MM.1S (cell line): ENCODE results near the gene CALML3.
A peak's percentile ranks its signal among the peaks of the same experiment; 100 is the strongest.

ENCODE experiments used
- DNase-seq: peaks from one replicate; pipeline ENCODE4 v3.0.0-alpha.2; 2015
- H2AFZ ChIP-seq: fragments of 300-600 bp; sonication (generic); 2 replicates; pipeline ENCODE4 v1.6.0; 2016; ENCODE audit warnings: antibody characterized with exemption, low read length
- H3F3A ChIP-seq: fragments of 300-600 bp; sonication (generic); 2 replicates; pipeline ENCODE4 v1.6.1; 2016; ENCODE audit warnings: mild to moderate bottlenecking, antibody characterized with exemption, low read length, moderate library complexity, mixed read lengths; ENCODE audit not compliant: insufficient read depth
- H3K27ac ChIP-seq: fragments of 300-600 bp; sonication (generic); 2 replicates; pipeline ENCODE4 v1.5.1; 2016; ENCODE audit warnings: mild to moderate bottlenecking, low read length
- H3K27me3 ChIP-seq: fragments of 300-600 bp; sonication (generic); replicated peaks from 2 replicates; pipeline ENCODE4 v1.6.0; 2016; ENCODE audit warnings: low read length; ENCODE audit not compliant: insufficient read depth
- H3K36me3 ChIP-seq: fragments of 300-600 bp; sonication (generic); replicated peaks from 2 replicates; pipeline ENCODE4 v1.6.1; 2016; ENCODE audit warnings: mild to moderate bottlenecking, low read length, mixed read lengths; ENCODE audit not compliant: insufficient read depth
- H3K4me1 ChIP-seq: fragments of 300-600 bp; sonication (generic); 2 replicates; pipeline ENCODE4 v1.6.1; 2016; ENCODE audit warnings: low read length, mixed read lengths
- H3K4me2 ChIP-seq: fragments of 300-600 bp; sonication (generic); 2 replicates; pipeline ENCODE4 v1.6.0; 2016; ENCODE audit warnings: low read depth, low read length
- H3K4me3 ChIP-seq: fragments of 300-600 bp; sonication (generic); 2 replicates; pipeline ENCODE4 v1.5.1; 2016; ENCODE audit warnings: low read length, mixed read lengths
- H3K79me2 ChIP-seq: fragments of 300-600 bp; sonication (generic); 2 replicates; pipeline ENCODE4 v1.6.1; 2016; ENCODE audit warnings: mixed run types, low read length, mixed read lengths
- H3K9ac ChIP-seq: fragments of 300-600 bp; sonication (generic); 2 replicates; pipeline ENCODE4 v1.6.1; 2016; ENCODE audit warnings: low read length, mixed read lengths
- H3K9me2 ChIP-seq: fragments of 300-600 bp; sonication (generic); replicated peaks from 2 replicates; pipeline ENCODE4 v1.6.1; 2016; ENCODE audit warnings: mild to moderate bottlenecking, low read length, mixed read lengths; ENCODE audit not compliant: insufficient read depth
- H3K9me3 ChIP-seq: fragments of 300-600 bp; sonication (generic); replicated peaks from 2 replicates; pipeline ENCODE4 v1.6.1; 2016; ENCODE audit warnings: mild to moderate bottlenecking, low read length, mixed read lengths; ENCODE audit not compliant: insufficient read depth
- H4K20me1 ChIP-seq: fragments of 300-600 bp; sonication (generic); 2 replicates; pipeline ENCODE4 v1.6.1; 2016; ENCODE audit warnings: mild to moderate bottlenecking, low read length, moderate library complexity, mixed read lengths; ENCODE audit not compliant: insufficient read depth
- CTCF ChIP-seq: fragments of 300-600 bp; sonication (generic); IDR thresholded peaks from 2 replicates; pipeline ENCODE4 v1.5.1; 2016; ENCODE audit warnings: antibody characterized with exemption, low read length, mixed read lengths
- EZH2 ChIP-seq: fragments of 300-600 bp; sonication (generic); optimal IDR thresholded peaks from 2 replicates; pipeline ENCODE3; 2017; ENCODE audit warnings: low read depth, mild to moderate bottlenecking, antibody characterized with exemption, low read length, mixed read lengths
- EZH2phosphoT487 ChIP-seq: fragments of 300-600 bp; sonication (generic); IDR thresholded peaks from 2 replicates; pipeline ENCODE4 v1.6.1; 2018; ENCODE audit warnings: antibody characterized with exemption, low read length

The CALML3 gene

DNA sequence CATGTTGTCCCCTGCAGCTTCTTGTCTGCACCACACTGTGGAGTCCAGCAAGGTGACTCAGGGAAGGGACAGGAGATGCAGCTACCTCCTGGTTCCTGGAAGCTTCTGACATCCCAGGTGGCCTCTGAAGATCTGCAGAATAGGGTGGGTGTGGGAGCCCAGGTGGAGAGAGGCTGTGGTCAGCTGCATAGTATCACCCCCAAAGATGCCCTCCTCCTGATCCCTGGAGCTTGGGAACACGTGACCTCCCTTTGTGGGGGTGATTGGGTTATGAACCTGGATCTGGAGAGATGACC lies 25.4 kb downstream of the CALML3 start:
- H4K20me1 ChIP-seq: no peaks in the 10 kb centered on the region
- no peak for DNase-seq
- H3K9me2 ChIP-seq: no peaks in the 10 kb centered on the region
- no peak overlapping the region for H3K4me3 ChIP-seq
- no peaks in the 10 kb centered on the region for H3K9me3 ChIP-seq
- TF ChIP-seq CTCF (no peak), EZH2phosphoT487 (no peak), EZH2 (no peak)
- H3K36me3 ChIP-seq: no peaks in the 10 kb centered on the region
- H2AFZ ChIP-seq: no peak overlapping the region
- peaks cover 12% of the 10 kb centered on the region for H3K4me1 ChIP-seq
- no peak overlapping the region for H3K4me2 ChIP-seq
- no peaks in the 10 kb centered on the region for H3K79me2 ChIP-seq
- H3F3A ChIP-seq: no peaks in the 10 kb centered on the region
- H3K27ac ChIP-seq: no peak overlapping the region
- no peaks in the 10 kb centered on the region for H3K27me3 ChIP-seq
- no peak overlapping the region for H3K9ac ChIP-seq

GRCh38 chr10:5550621-5551530 lies 26.1 kb downstream of the CALML3 start:
- Histone ChIP-seq H3K4me2 (no peak overlapping the region), H3K9me2 (no peaks in the 10 kb centered on the region), H3F3A (no peaks in the 10 kb centered on the region), H3K4me1 (peaks cover 12% of the 10 kb centered on the region), H3K4me3 (no peak overlapping the region), H3K36me3 (no peaks in the 10 kb centered on the region), H2AFZ (no peak overlapping the region), H3K27ac (no peak overlapping the region), H4K20me1 (no peaks in the 10 kb centered on the region), H3K27me3 (no peaks in the 10 kb centered on the region), H3K79me2 (no peaks in the 10 kb centered on the region), H3K9ac (no peak overlapping the region), H3K9me3 (no peaks in the 10 kb centered on the region)
- no peak for TF ChIP-seq CTCF
- TF ChIP-seq EZH2: no peak
- no peak for TF ChIP-seq EZH2phosphoT487
- no peak for DNase-seq

GRCh38 chr10:5551531-5552375 lies 27.0 kb downstream of the CALML3 start:
- Histone ChIP-seq H3K36me3 (no peaks in the 10 kb centered on the region), H3K4me3 (no peak overlapping the region), H3K27ac (no peak overlapping the region), H3K4me2 (no peak overlapping the region), H4K20me1 (no peaks in the 10 kb centered on the region), H3K79me2 (no peaks in the 10 kb centered on the region), H3K9ac (no peak overlapping the region), H3K27me3 (no peaks in the 10 kb centered on the region), H3K4me1 (peaks cover 12% of the 10 kb centered on the region), H3F3A (no peaks in the 10 kb centered on the region), H3K9me3 (no peaks in the 10 kb centered on the region), H3K9me2 (no peaks in the 10 kb centered on the region), H2AFZ (no peak overlapping the region)
- no peak for TF ChIP-seq EZH2
- TF ChIP-seq CTCF: no peak
- TF ChIP-seq EZH2phosphoT487: no peak
- peak; percentile 41 for DNase-seq
